GM21576 (cell line): ENCODE results near the gene TBX2.

ENCODE experiments used
- ATAC-seq: cut with Tn5 transposase; IDR thresholded peaks from one replicate; pipeline ENCODE4 v1.9.1; 2021; ENCODE audit warnings: mild to moderate bottlenecking, moderate library complexity; ENCODE audit not compliant: unreplicated experiment

Gene TBX2

GRCh38 chr17:61368049-61368831 is 31.4 kb upstream of the TBX2 start:
- ATAC-seq: no peak

- no peak for ATAC-seq
These were observed 30.7 kb upstream of the TBX2 start for GRCh38 chr17:61368832-61369450.

- no peak for ATAC-seq
These were observed 29.9 kb upstream of the TBX2 start for GRCh38 chr17:61369751-61370150.

GRCh38 chr17:61371179-61371578 is 28.5 kb upstream of the TBX2 start:
- no peak for ATAC-seq

GRCh38 chr17:61371606-61372005 is 28.0 kb upstream of the TBX2 start:
- ATAC-seq: no peak

- no peak for ATAC-seq
These were observed 27.2 kb upstream of the TBX2 start for GRCh38 chr17:61372436-61372835.

- no peak for ATAC-seq
These were observed 22.5 kb upstream of the TBX2 start for GRCh38 chr17:61376931-61377838.

GRCh38 chr17:61378658-61379456 is 20.8 kb upstream of the TBX2 start:
- ATAC-seq: no peak

GRCh38 chr17:61379457-61380216 is 20.0 kb upstream of the TBX2 start:
- no peak for ATAC-seq

- ATAC-seq: no peak
These were observed 19.3 kb upstream of the TBX2 start for GRCh38 chr17:61380217-61380835.

- ATAC-seq: no peak
These were observed 18.7 kb upstream of the TBX2 start for GRCh38 chr17:61380836-61381525.

- ATAC-seq: no peak
These were observed 18.1 kb upstream of the TBX2 start for GRCh38 chr17:61381537-61381936.

- ATAC-seq: no peak
These were observed 16.6 kb upstream of the TBX2 start for GRCh38 chr17:61382796-61383688.

- no peak for ATAC-seq
These were observed 15.9 kb upstream of the TBX2 start for GRCh38 chr17:61383689-61384201.

GRCh38 chr17:61384354-61384691 is 15.3 kb upstream of the TBX2 start:
- ATAC-seq: no peak

- ATAC-seq: no peak
These were observed 14.7 kb upstream of the TBX2 start for GRCh38 chr17:61384692-61385576.
